SKM-1 (cell line): ENCODE measurements around the gene TSPY9.
"Not testable (repeated sequence)": the region's sequence is repeated elsewhere in the genome, so short reads cannot be mapped to it uniquely, and the experiment has no call there.

Experiments used
- DNase-seq: peaks from one replicate; lab custom pipeline; 2025; ENCODE audit not compliant: unreplicated experiment; lab: John Stamatoyannopoulos, UW

Gene TSPY9

DNA sequence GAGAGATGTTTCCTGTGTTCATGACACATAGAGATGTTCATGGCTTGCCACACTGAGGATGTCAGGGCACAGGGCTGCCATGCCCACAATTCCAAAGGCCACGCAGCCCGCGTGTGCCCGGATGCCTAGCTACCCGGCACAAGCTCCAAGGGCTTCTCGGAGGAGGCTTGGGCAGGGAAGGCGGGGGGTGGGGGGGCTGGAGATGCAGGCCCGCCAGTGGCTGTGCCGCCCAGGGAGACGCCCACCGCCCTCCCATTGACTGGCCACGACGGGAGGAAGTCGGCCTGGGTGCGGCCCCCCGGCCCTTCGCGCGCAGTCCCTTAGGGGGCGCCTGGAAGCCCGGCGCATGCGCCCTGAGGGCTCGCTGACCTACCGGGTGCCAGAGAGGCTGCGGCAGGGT, at the start of gene TSPY9:
TSPY9 (plus strand) TSS at position 301 of the 400 bp plus-strand sequence; CDS start at position 347, 46 bp downstream.
- DNase-seq, result not testable (repeated sequence)

DNA sequence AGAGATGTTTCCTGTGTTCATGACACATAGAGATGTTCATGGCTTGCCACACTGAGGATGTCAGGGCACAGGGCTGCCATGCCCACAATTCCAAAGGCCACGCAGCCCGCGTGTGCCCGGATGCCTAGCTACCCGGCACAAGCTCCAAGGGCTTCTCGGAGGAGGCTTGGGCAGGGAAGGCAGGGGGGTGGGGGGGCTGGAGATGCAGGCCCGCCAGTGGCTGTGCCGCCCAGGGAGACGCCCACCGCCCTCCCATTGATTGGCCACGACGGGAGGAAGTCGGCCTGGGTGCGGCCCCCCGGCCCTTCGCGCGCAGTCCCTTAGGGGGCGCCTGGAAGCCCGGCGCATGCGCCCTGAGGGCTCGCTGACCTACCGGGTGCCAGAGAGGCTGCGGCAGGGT, 20.4 kb upstream of the TSPY9 start, which contains the start of gene TSPY1:
TSPY1 (plus strand) TSS at position 301 of the 400 bp plus-strand sequence; CDS start at position 347, 46 bp downstream.
- DNase-seq, result not testable (repeated sequence)

DNA sequence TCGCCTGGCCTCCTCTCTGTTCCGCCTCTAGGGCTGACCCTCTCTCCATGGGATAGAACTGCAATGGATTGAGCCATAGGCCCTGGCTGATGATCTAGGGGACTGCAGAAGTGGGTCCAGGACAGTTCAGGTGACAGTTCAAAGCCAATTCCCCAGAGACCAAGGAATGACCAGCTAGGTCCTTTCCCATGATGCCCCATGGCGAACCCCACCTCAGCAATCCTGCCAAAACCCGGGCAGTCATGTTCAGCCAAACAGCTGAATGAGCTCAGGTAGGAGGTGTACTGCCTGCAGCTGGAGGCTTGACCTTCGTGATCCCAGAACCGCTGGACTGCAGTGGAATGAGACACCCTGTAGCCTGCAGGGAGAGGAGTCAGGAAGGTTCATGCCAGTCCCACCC, 17.3 kb downstream of the TSPY9 start:
- not testable (repeated sequence) for DNase-seq

GRCh38 chrY:9516287-9516686, 29.2 kb downstream of the TSPY9 start:
- DNase-seq, result not testable (repeated sequence)

DNA sequence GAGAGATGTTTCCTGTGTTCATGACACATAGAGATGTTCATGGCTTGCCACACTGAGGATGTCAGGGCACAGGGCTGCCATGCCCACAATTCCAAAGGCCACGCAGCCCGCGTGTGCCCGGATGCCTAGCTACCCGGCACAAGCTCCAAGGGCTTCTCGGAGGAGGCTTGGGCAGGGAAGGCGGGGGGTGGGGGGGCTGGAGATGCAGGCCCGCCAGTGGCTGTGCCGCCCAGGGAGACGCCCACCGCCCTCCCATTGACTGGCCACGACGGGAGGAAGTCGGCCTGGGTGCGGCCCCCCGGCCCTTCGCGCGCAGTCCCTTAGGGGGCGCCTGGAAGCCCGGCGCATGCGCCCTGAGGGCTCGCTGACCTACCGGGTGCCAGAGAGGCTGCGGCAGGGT, 40.5 kb downstream of the TSPY9 start, which contains the start of gene TSPY10:
TSPY10 (plus strand) TSS at position 301 of the 400 bp plus-strand sequence; CDS start at position 347, 46 bp downstream.
- DNase-seq, result not testable (repeated sequence)
